Eye (tissue), 1 donor: Measurements from ENCODE around the gene KRT9.

ENCODE experiments used
- DNase-seq: peaks from one replicate; pipeline ENCODE4 v3.0.0-alpha.2; 2015

The KRT9 gene

GRCh38 chr17:41527063-41528023 lies 44.5 kb downstream of the KRT9 start:
- DNase-seq, result peak; percentile 42

GRCh38 chr17:41524261-41524660 lies 47.6 kb downstream of the KRT9 start:
- DNase-seq, result no peak

- no peak for DNase-seq
Measured at GRCh38 chr17:41523787-41524186, 48.1 kb downstream of the KRT9 start.

- DNase-seq, result no peak
Measured at GRCh38 chr17:41523225-41523593, 48.6 kb downstream of the KRT9 start.

- no peak for DNase-seq
Measured at GRCh38 chr17:41522301-41523224, 49.3 kb downstream of the KRT9 start.

GRCh38 chr17:41521574-41522261 lies 50.1 kb downstream of the KRT9 start:
- DNase-seq, result peak; percentile 17

- DNase-seq, result peak; percentile 22
Measured at GRCh38 chr17:41520821-41521521, 50.9 kb downstream of the KRT9 start.

GRCh38 chr17:41519501-41520224 lies 52.2 kb downstream of the KRT9 start:
- DNase-seq, result peak; percentile 20

GRCh38 chr17:41518789-41519449 lies 52.9 kb downstream of the KRT9 start, which contains the start of gene KRT15:
Gene KRT15, minus strand, starts transcription at chr17:41518890. Its CDS starts 63 bp downstream, at chr17:41518827.
- DNase-seq, result no peak

- no peak for DNase-seq
Measured at GRCh38 chr17:41518031-41518430, 53.8 kb downstream of the KRT9 start.

GRCh38 chr17:41516830-41517283 lies 55.0 kb downstream of the KRT9 start:
- no peak for DNase-seq

GRCh38 chr17:41516147-41516829 lies 55.6 kb downstream of the KRT9 start:
- no peak for DNase-seq
